Measurements from ENCODE around the gene MED25. TPM values are rescaled to one million over a fixed set of nuclear protein-coding genes. Genes with fewer than 3 reads are reported as not detected.

The MED25 gene
- total and polyA plus RNA-seq, 2 experiments from 2014 or later = 45.6 to 58.6 TPM

GRCh38 chr19:49824662-49825061, 6.6 kb downstream of the MED25 start:
- no peak overlapping the region for H3K4me2 ChIP-seq
- H2AFZ ChIP-seq = no peak overlapping the region
- H3K79me2 ChIP-seq (replicated peaks; ENCODE audit: insufficient read depth) = peaks cover 22% of the 10 kb centered on the region
- peaks cover 3% of the 10 kb centered on the region; the same call in 1 of the 2 replicates for H3K36me3 ChIP-seq (ENCODE audit: insufficient read depth)
- H3K4me1 ChIP-seq (ENCODE audit: insufficient read depth) = no peaks in the 10 kb centered on the region
- DNase-seq (ENCODE audit: low spot score) (no peak), ATAC-seq (no peak)
- peaks cover 14% of the 10 kb centered on the region for H3K36me3 Mint-ChIP-seq (ENCODE audit: low read depth)
- no peaks in the 10 kb centered on the region for H3K9me2 ChIP-seq (ENCODE audit: insufficient read depth)
- H3F3A ChIP-seq (replicated peaks; ENCODE audit: low read depth) = no peaks in the 10 kb centered on the region
- peaks cover 9% of the 10 kb centered on the region for H3K27me3 Mint-ChIP-seq (ENCODE audit: insufficient read depth, low read depth, poor library complexity)
- no peak for TF ChIP-seq CTCF (conservative IDR thresholded peaks at IDR 0.05; ENCODE audit: low read depth in 2 of 2)
- no peak for TF ChIP-seq ETS1 (IDR thresholded peaks at IDR 0.05)
- H3K4me3 Mint-ChIP-seq = no peak overlapping the region
- no peaks in the 10 kb centered on the region for H3K27me3 ChIP-seq (ENCODE audit: insufficient read depth)
- H3K27ac Mint-ChIP-seq = no peak overlapping the region
- H4K20me1 ChIP-seq (replicated peaks; ENCODE audit: insufficient read depth) = no peaks in the 10 kb centered on the region; the same call in 1 of the 2 replicates
- H3K4me3 ChIP-seq = no peak overlapping the region
- no peaks in the 10 kb centered on the region for H3K4me1 Mint-ChIP-seq
- no peak overlapping the region for H3K27ac ChIP-seq (ENCODE audit: low read depth)
- no peaks in the 10 kb centered on the region; the same call in 2 of the 3 replicates for H3K9me3 Mint-ChIP-seq

- Histone ChIP-seq H3K27me3 (ENCODE audit: insufficient read depth) (no peaks in the 10 kb centered on the region), H4K20me1 (replicated peaks; ENCODE audit: insufficient read depth) (no peaks in the 10 kb centered on the region; the same call in 1 of the 2 replicates), H3K4me2 (no peak overlapping the region), H3K4me1 (ENCODE audit: insufficient read depth) (no peaks in the 10 kb centered on the region), H2AFZ (no peak overlapping the region), H3K4me3 (no peak overlapping the region), H3K36me3 (ENCODE audit: insufficient read depth) (peaks cover 3% of the 10 kb centered on the region; the same call in 1 of the 2 replicates), H3F3A (replicated peaks; ENCODE audit: low read depth) (no peaks in the 10 kb centered on the region), H3K79me2 (replicated peaks; ENCODE audit: insufficient read depth) (peaks cover 9% of the 10 kb centered on the region), H3K9me2 (ENCODE audit: insufficient read depth) (no peaks in the 10 kb centered on the region), H3K27ac (ENCODE audit: low read depth) (no peak overlapping the region)
- no peaks in the 10 kb centered on the region; the same call in 2 of the 3 replicates for H3K9me3 Mint-ChIP-seq
- ATAC-seq = no peak
- no peak overlapping the region for H3K27ac Mint-ChIP-seq
- H3K4me1 Mint-ChIP-seq = no peaks in the 10 kb centered on the region
- DNase-seq (ENCODE audit: low spot score) = no peak
- peaks cover 9% of the 10 kb centered on the region for H3K27me3 Mint-ChIP-seq (ENCODE audit: insufficient read depth, low read depth, poor library complexity)
- no peak overlapping the region for H3K4me3 Mint-ChIP-seq
- H3K36me3 Mint-ChIP-seq (ENCODE audit: low read depth) = peaks cover 13% of the 10 kb centered on the region
- TF ChIP-seq REST (IDR thresholded peaks at IDR 0.05; ENCODE audit: unreplicated experiment) (no peak), ZNF114 (CRISPR knock-in tag; IDR thresholded peaks at IDR 0.05) (no peak), CREB1 (CRISPR knock-in tag; IDR thresholded peaks at IDR 0.05; ENCODE audit: low read depth) (no peak), STAT1 (IDR thresholded peaks at IDR 0.05; ENCODE audit: unreplicated experiment) (no peak), POLR2AphosphoS5 (IDR thresholded peaks at IDR 0.05; ENCODE audit: low read depth) (no peak), ZNF462 (CRISPR knock-in tag; IDR thresholded peaks at IDR 0.05) (no peak)
Measured at GRCh38 chr19:49827034-49827433, 8.9 kb downstream of the MED25 start.

Measured in GM23338 (cell line).